GM23248 (cell line): ENCODE results near the gene ITSN2. TPM values are rescaled to one million over a fixed set of nuclear protein-coding genes. Genes with fewer than 3 reads are reported as not detected.

Experiments
- DNase-seq: peaks from one replicate; pipeline ENCODE4 v3.0.0-alpha.2; 2015
- H2AFZ ChIP-seq: fragments of 200-600 bp; sonication (generic); 2 replicates; pipeline ENCODE4 v1.6.1; 2016; ENCODE audit warnings: antibody characterized with exemption
- H3F3A ChIP-seq: fragments of 200-600 bp; sonication (generic); 2 replicates; pipeline ENCODE4 v1.6.1; 2016; ENCODE audit warnings: mild to moderate bottlenecking, antibody characterized with exemption, mixed run types; ENCODE audit not compliant: insufficient read depth
- H3K27ac ChIP-seq: fragments of 200-600 bp; sonication (generic); 2 replicates; pipeline ENCODE4 v1.5.1; 2016; ENCODE audit warnings: mild to moderate bottlenecking
- H3K27me3 ChIP-seq: fragments of 200-600 bp; sonication (generic); replicated peaks from 2 replicates; pipeline ENCODE4 v1.6.1; 2016; ENCODE audit warnings: mild to moderate bottlenecking; ENCODE audit not compliant: insufficient read depth
- H3K36me3 ChIP-seq: fragments of 200-600 bp; sonication (generic); 2 replicates; pipeline ENCODE4 v1.6.1; 2016; ENCODE audit warnings: low read depth, mild to moderate bottlenecking
- H3K4me1 ChIP-seq: fragments of 200-600 bp; sonication (generic); 2 replicates; pipeline ENCODE4 v1.6.1; 2016; ENCODE audit warnings: mild to moderate bottlenecking; ENCODE audit not compliant: insufficient read depth
- H3K4me2 ChIP-seq: fragments of 200-600 bp; sonication (generic); one replicate; pipeline ENCODE4 v1.6.1; 2016; ENCODE audit warnings: mild to moderate bottlenecking; ENCODE audit not compliant: unreplicated experiment
- H3K4me3 ChIP-seq: fragments of 200-600 bp; sonication (generic); 2 replicates; pipeline ENCODE4 v1.5.1; 2016; ENCODE audit warnings: mild to moderate bottlenecking
- H3K79me2 ChIP-seq: fragments of 200-600 bp; sonication (generic); 2 replicates; pipeline ENCODE4 v1.6.1; 2016; ENCODE audit warnings: mild to moderate bottlenecking; ENCODE audit not compliant: insufficient read depth
- H3K9ac ChIP-seq: fragments of 200-600 bp; sonication (generic); 2 replicates; pipeline ENCODE4 v1.6.1; 2016; ENCODE audit warnings: mild to moderate bottlenecking
- H3K9me2 ChIP-seq: fragments of 200-600 bp; sonication (generic); 2 replicates; pipeline ENCODE4 v1.6.1; 2016; ENCODE audit warnings: mixed run types, mild to moderate bottlenecking, moderate library complexity; ENCODE audit not compliant: insufficient read depth
- H3K9me3 ChIP-seq: fragments of 200-600 bp; sonication (generic); one replicate; pipeline ENCODE4 v1.6.1; 2017; ENCODE audit warnings: low read depth
- H4K20me1 ChIP-seq: fragments of 200-600 bp; sonication (generic); 2 replicates; pipeline ENCODE4 v1.6.0; 2016; ENCODE audit not compliant: insufficient read depth
- EZH2 ChIP-seq: fragments of 200-600 bp; sonication (generic); IDR thresholded peaks from 2 replicates; pipeline ENCODE4 v1.6.1; 2018; ENCODE audit warnings: antibody characterized with exemption, mild to moderate bottlenecking; ENCODE audit not compliant: insufficient read depth, poor library complexity, severe bottlenecking
- EZH2phosphoT487 ChIP-seq: fragments of 200-600 bp; sonication (generic); IDR thresholded peaks from 2 replicates; pipeline ENCODE4 v1.6.1; 2018; ENCODE audit warnings: antibody characterized with exemption, moderate library complexity, mild to moderate bottlenecking, low read depth; ENCODE audit not compliant: insufficient read depth
- WGBS, 2 experiments: methylation state at CpG; one replicate each; pipeline ENCODE4 v1.1.6; 2015 to 2017; ENCODE audit warnings: low lambda C conversion rate in 2 of 2, low coverage in 1 of 2; ENCODE audit errors: missing lambda C conversion rate in 2 of 2; 5-methylcytosine and 5-hydroxymethylcytosine counted together
- in situ Hi-C: fragments of 300-500 bp; cut with MboI; formaldehyde crosslinking; loops from 2 replicates; pipeline ENCODE4 v1.15.0; 2020
- polyA plus RNA-seq: library from polyadenylated mRNA; unstranded; fragments of >200 nt; fragmentation: Nextera tagmentation; extraction: Ambion mirVana; gene quantifications from 2 replicates; pipeline ENCODE4 v1.2.1, GENCODE V29; 2016
- total RNA-seq: library from RNA; depleted of rRNA; stranded (reverse); fragments of >200 nt; shearing (Covaris generic); gene quantifications from 2 replicates; pipeline ENCODE4 v1.2.3, GENCODE V29; 2014

The ITSN2 gene
- total and polyA plus RNA-seq, 2 experiments from 2014 or later = 12.9 to 19.2 TPM

DNA sequence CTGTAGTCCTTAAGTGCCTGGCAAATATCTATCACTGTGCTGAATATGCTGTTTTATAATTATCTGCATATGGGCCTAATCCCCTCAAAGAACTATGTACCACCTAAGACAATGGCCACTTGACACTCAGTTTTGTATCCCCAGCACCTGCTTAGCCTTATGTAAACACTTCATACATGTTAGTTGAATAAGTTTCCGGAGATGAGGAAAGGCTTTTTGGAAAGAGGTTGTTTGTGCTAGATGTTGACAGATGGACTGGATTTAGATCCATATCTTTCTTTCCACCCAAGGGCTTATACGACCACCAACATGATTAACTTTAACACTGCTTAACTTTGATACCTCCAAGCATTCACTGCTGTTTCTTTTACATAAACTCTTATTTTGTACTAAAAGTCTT, 122.2 kb downstream of the ITSN2 start:
- peaks cover 10% of the 10 kb centered on the region; the same call in 1 of the 2 replicates for H3F3A ChIP-seq
- WGBS, 2 experiments = 98 to 100% methylated on average over 2 of the region's 2 CpGs
- H3K9ac ChIP-seq = no peak overlapping the region
- H3K4me3 ChIP-seq = no peak overlapping the region
- no peaks in the 10 kb centered on the region for H3K4me1 ChIP-seq
- H4K20me1 ChIP-seq = no peaks in the 10 kb centered on the region
- H3K9me3 ChIP-seq = no peaks in the 10 kb centered on the region
- no peak overlapping the region for H2AFZ ChIP-seq
- TF ChIP-seq EZH2phosphoT487 (no peak), EZH2 (no peak)
- H3K36me3 ChIP-seq = 0 out of 2 replicates have a peak, but pooled peaks cover 5% of the 10 kb centered on the region
- no peaks in the 10 kb centered on the region for H3K9me2 ChIP-seq
- H3K27me3 ChIP-seq = no peaks in the 10 kb centered on the region
- no peaks in the 10 kb centered on the region for H3K79me2 ChIP-seq
- in situ Hi-C loops = no loop called here
- H3K27ac ChIP-seq = no peak overlapping the region
- no peak for DNase-seq
- H3K4me2 ChIP-seq = no peak overlapping the region

GRCh38 chr2:24237313-24237712, 123.0 kb downstream of the ITSN2 start:
- no peak overlapping the region for H3K4me2 ChIP-seq
- H2AFZ ChIP-seq = no peak overlapping the region
- peaks cover 10% of the 10 kb centered on the region; the same call in 1 of the 2 replicates for H3F3A ChIP-seq
- H3K4me1 ChIP-seq = no peaks in the 10 kb centered on the region
- no peaks in the 10 kb centered on the region for H3K9me3 ChIP-seq
- H3K4me3 ChIP-seq = no peak overlapping the region
- H3K9me2 ChIP-seq = no peaks in the 10 kb centered on the region
- 0 out of 2 replicates have a peak, but pooled peaks cover 5% of the 10 kb centered on the region for H3K36me3 ChIP-seq
- 38 to 52% methylated on average over 1 of the region's 1 CpG for WGBS, 2 experiments
- no peaks in the 10 kb centered on the region for H3K79me2 ChIP-seq
- DNase-seq = no peak
- in situ Hi-C loops = no loop called here
- no peak for TF ChIP-seq EZH2
- no peak for TF ChIP-seq EZH2phosphoT487
- no peak overlapping the region for H3K27ac ChIP-seq
- no peaks in the 10 kb centered on the region for H3K27me3 ChIP-seq
- H3K9ac ChIP-seq = no peak overlapping the region
- H4K20me1 ChIP-seq = no peaks in the 10 kb centered on the region

- TF ChIP-seq EZH2 (no peak), EZH2phosphoT487 (no peak)
- H3K4me2 ChIP-seq = no peak overlapping the region
- H3K9me3 ChIP-seq = no peaks in the 10 kb centered on the region
- 94 to 95% methylated on average over 2 of the region's 2 CpGs for WGBS, 2 experiments
- in situ Hi-C loops = no loop called here
- peak; percentile 19 for DNase-seq
- no peak overlapping the region for H3K27ac ChIP-seq
- H3K79me2 ChIP-seq = no peaks in the 10 kb centered on the region
- peaks cover 7% of the 10 kb centered on the region; the same call in 1 of the 2 replicates for H3K4me1 ChIP-seq
- H3K36me3 ChIP-seq = 0 out of 2 replicates have a peak, but pooled peaks cover 3% of the 10 kb centered on the region
- H2AFZ ChIP-seq = no peak overlapping the region
- peaks cover 10% of the 10 kb centered on the region; the same call in 1 of the 2 replicates for H3F3A ChIP-seq
- no peaks in the 10 kb centered on the region for H3K27me3 ChIP-seq
- H3K4me3 ChIP-seq = no peak overlapping the region
- H3K9ac ChIP-seq = no peak overlapping the region
- H4K20me1 ChIP-seq = no peaks in the 10 kb centered on the region
- no peaks in the 10 kb centered on the region for H3K9me2 ChIP-seq
Observed at GRCh38 chr2:24233321-24233720, 127.0 kb downstream of the ITSN2 start.

DNA sequence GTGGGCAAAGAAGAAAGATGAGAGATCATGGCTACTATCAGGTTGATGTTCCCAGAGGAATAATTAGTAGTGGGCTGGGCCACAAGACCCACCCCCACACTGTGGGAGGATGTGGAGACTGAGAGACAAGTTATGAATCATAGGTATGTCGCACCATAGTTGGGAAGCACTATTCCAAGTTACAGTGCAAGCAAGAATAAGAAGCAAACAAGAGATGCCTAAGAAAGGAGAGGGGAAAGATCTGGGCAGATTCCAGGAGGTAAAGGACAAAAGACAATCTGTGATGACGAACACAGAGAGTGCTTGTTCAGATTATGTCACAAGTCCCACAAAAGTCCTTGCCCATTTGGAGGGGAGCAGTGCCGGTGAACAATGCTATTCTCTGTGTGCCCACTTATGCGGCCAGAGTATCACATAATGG, 128.9 kb downstream of the ITSN2 start:
- Histone ChIP-seq H3K4me3 (no peak overlapping the region), H4K20me1 (no peaks in the 10 kb centered on the region), H3K27me3 (no peaks in the 10 kb centered on the region), H3K4me2 (no peak overlapping the region), H3K9ac (no peak overlapping the region), H3K4me1 (peaks cover 7% of the 10 kb centered on the region; the same call in 1 of the 2 replicates), H3K36me3 (no peaks in the 10 kb centered on the region), H2AFZ (no peak overlapping the region), H3K27ac (no peak overlapping the region), H3F3A (peaks cover 10% of the 10 kb centered on the region; the same call in 1 of the 2 replicates), H3K79me2 (no peaks in the 10 kb centered on the region), H3K9me2 (no peaks in the 10 kb centered on the region), H3K9me3 (no peaks in the 10 kb centered on the region)
- WGBS, 2 experiments = 88 to 89% methylated on average over 4 of the region's 4 CpGs
- TF ChIP-seq EZH2 (no peak), EZH2phosphoT487 (no peak)
- DNase-seq = peak; percentile 25
- in situ Hi-C loops = no loop called here
